Fibroblast of lung (primary cell): Measurements from ENCODE around the gene NPHP4. TPM values are rescaled to one million over a fixed set of nuclear protein-coding genes. Genes with fewer than 3 reads are reported as not detected.
"Not testable (repeated sequence)": the region's sequence is repeated elsewhere in the genome, so short reads cannot be mapped to it uniquely, and the experiment has no call there.

Experiments
- DNase-seq, 2 donors: peaks; one replicate each; pipeline versions ENCODE4 v3.0.0 to v3.0.0-alpha.2; 2010; ENCODE audit warnings: low read depth in 2 of 2
- H2AFZ ChIP-seq: 2 replicates; pipeline ENCODE4 v1.5.1; 2012; ENCODE audit warnings: low read length, control low read depth, inconsistent platforms
- H3K27ac ChIP-seq: 2 replicates; pipeline ENCODE4 v1.5.1; 2011; ENCODE audit warnings: low read length, control low read depth; ENCODE audit not compliant: insufficient read depth
- H3K27me3 ChIP-seq: 2 replicates; pipeline ENCODE4 v1.5.1; 2011; ENCODE audit warnings: mild to moderate bottlenecking, low read length; ENCODE audit not compliant: control insufficient read depth, insufficient read depth
- H3K36me3 ChIP-seq: 2 replicates; pipeline ENCODE4 v1.5.1; 2011; ENCODE audit warnings: low read length; ENCODE audit not compliant: control insufficient read depth, insufficient read depth
- H3K4me1 ChIP-seq: 2 replicates; pipeline ENCODE4 v1.5.1; 2011; ENCODE audit warnings: low read length; ENCODE audit not compliant: control insufficient read depth, insufficient read depth; ENCODE audit errors: extremely low read depth
- H3K4me2 ChIP-seq: 2 replicates; pipeline ENCODE4 v1.5.1; 2011; ENCODE audit warnings: low read length, control low read depth; ENCODE audit not compliant: insufficient read depth; ENCODE audit errors: extremely low read depth
- H3K4me3 ChIP-seq, 4 experiments: fragments of 200-600 bp in 1 of 4; sonication (generic) in 1 of 4; replicated peaks in 1 of 4; 2 replicates each; pipeline ENCODE4 v1.5.1; 2011 to 2016; ENCODE audit warnings: low read length in 4 of 4, low read depth in 3 of 4, mild to moderate bottlenecking in 3 of 4, control low read depth in 2 of 4, inconsistent platforms in 1 of 4, mixed read lengths in 1 of 4; ENCODE audit not compliant: insufficient read depth in 1 of 4; ENCODE audit errors: control extremely low read depth in 1 of 4
- H3K79me2 ChIP-seq: 2 replicates; pipeline ENCODE4 v1.5.1; 2012; ENCODE audit warnings: mild to moderate bottlenecking, low read length, inconsistent platforms; ENCODE audit not compliant: control insufficient read depth, insufficient read depth
- H3K9ac ChIP-seq: 2 replicates; pipeline ENCODE4 v1.5.1; 2011; ENCODE audit warnings: mild to moderate bottlenecking, low read length, control low read depth; ENCODE audit not compliant: insufficient read depth
- H3K9me3 ChIP-seq: 2 replicates; pipeline ENCODE4 v1.5.1; 2012; ENCODE audit warnings: low read depth, low read length; ENCODE audit not compliant: control insufficient read depth, insufficient read depth
- H4K20me1 ChIP-seq: 2 replicates; pipeline ENCODE4 v1.5.1; 2011; ENCODE audit warnings: low read length; ENCODE audit not compliant: control insufficient read depth, insufficient read depth; ENCODE audit errors: extremely low read depth
- CTCF ChIP-seq, 2 donors: IDR thresholded peaks in 1 of 2; conservative IDR thresholded peaks in 1 of 2; 1 replicate in 1 of 2; 2 replicates in 1 of 2; pipeline ENCODE4 v1.5.1; 2011 to 2012; ENCODE audit warnings: low read length in 2 of 2, control low read depth in 1 of 2, inconsistent platforms in 1 of 2, low read depth in 1 of 2, mild to moderate bottlenecking in 1 of 2
- EZH2 ChIP-seq: IDR thresholded peaks from 2 replicates; pipeline ENCODE4 v1.5.1; 2012; ENCODE audit warnings: low read length, control low read depth, mild to moderate bottlenecking; ENCODE audit errors: missing control alignments
- polyA plus RNA-seq, 2 donors: library from polyadenylated mRNA; depleted of rRNA in 1 of 2; stranded (reverse) in 1 of 2; unstranded in 1 of 2; fragments of >200 nt; gene quantifications; 2 replicates each; pipeline ENCODE4 v1.2.1, GENCODE V29; 2011 to 2012; ENCODE audit warnings: missing spikeins in 1 of 2
- total RNA-seq: library from RNA; depleted of rRNA; stranded (reverse); fragments of >200 nt; gene quantifications from 2 replicates; pipeline ENCODE4 v1.2.1, GENCODE V29; 2014

Gene NPHP4
- total and polyA plus RNA-seq, 2 donors (not counting 1 experiment from before 2014, with no cell fraction given), result 1.5 to 4.0 TPM

GRCh38 chr1:6022193-6022592 lies 30.0 kb upstream of the NPHP4 start:
- no peak for DNase-seq
- Histone ChIP-seq H2AFZ (no peak overlapping the region), H3K4me2 (no peak overlapping the region), H3K9ac (no peak overlapping the region), H4K20me1 (no peaks in the 10 kb centered on the region), H3K36me3 (no peaks in the 10 kb centered on the region), H3K79me2 (no peaks in the 10 kb centered on the region), H3K27me3 (no peaks in the 10 kb centered on the region), H3K27ac (no peak overlapping the region), H3K4me3 (no peak overlapping the region), H3K4me1 (no peaks in the 10 kb centered on the region), H3K9me3 (no peaks in the 10 kb centered on the region)
- no peak for TF ChIP-seq EZH2
- no peak for TF ChIP-seq CTCF (conservative IDR thresholded peaks at IDR 0.05 in 1 of 2, IDR thresholded peaks at IDR 0.05 in 1 of 2; ENCODE audit: low read depth in 1 of 2, low read length in 2 of 2)

- Histone ChIP-seq H3K9me3 (no peaks in the 10 kb centered on the region), H3K4me2 (no peak overlapping the region), H3K79me2 (no peaks in the 10 kb centered on the region), H3K27me3 (no peaks in the 10 kb centered on the region), H3K36me3 (no peaks in the 10 kb centered on the region), H4K20me1 (no peaks in the 10 kb centered on the region), H3K27ac (no peak overlapping the region), H3K9ac (no peak overlapping the region), H3K4me1 (no peaks in the 10 kb centered on the region), H2AFZ (no peak overlapping the region), H3K4me3 (no peak overlapping the region)
- DNase-seq, result no peak
- TF ChIP-seq EZH2 (no peak), CTCF (conservative IDR thresholded peaks at IDR 0.05 in 1 of 2, IDR thresholded peaks at IDR 0.05 in 1 of 2; ENCODE audit: low read depth in 1 of 2, low read length in 2 of 2) (no peak)
Observed at GRCh38 chr1:6019166-6019845, 27.1 kb upstream of the NPHP4 start.

- not testable (repeated sequence) for H3K4me1 ChIP-seq, H3K36me3 ChIP-seq, H3K27ac ChIP-seq, H3K27me3 ChIP-seq, H3K4me3 ChIP-seq, H3K9ac ChIP-seq, DNase-seq, H4K20me1 ChIP-seq, H3K79me2 ChIP-seq, H3K9me3 ChIP-seq, H2AFZ ChIP-seq, H3K4me2 ChIP-seq
Observed at GRCh38 chr1:6017654-6018053, 25.4 kb upstream of the NPHP4 start.
